Adrenal gland (tissue), 5 donors: ENCODE results near the gene NBPF19.

Experiments used
- CTCF ChIP-seq, 6 experiments: fragments of 450-650 bp in 4 of 6; fragments of 200-600 bp in 2 of 6; sonication (generic) in 1 of 6; IDR thresholded peaks; 1 replicate in 5 of 6; 2 replicates in 1 of 6; pipeline versions ENCODE4 v1.5.1 to v1.8.0; 2016 to 2021; ENCODE audit warnings: antibody characterized with exemption in 6 of 6, mild to moderate bottlenecking in 2 of 6, moderate library complexity in 1 of 6
- POLR2A ChIP-seq, 2 donors: fragments of 450-650 bp; IDR thresholded peaks; one replicate each; pipeline ENCODE4 v1.6.1; 2017; ENCODE audit warnings: antibody characterized with exemption in 2 of 2, mild to moderate bottlenecking in 2 of 2, moderate library complexity in 1 of 2
- donor health status: DM: no; HTN: no; CAD: no.

GRCh38 chr1:149558350-149558825, 83.5 kb downstream of the NBPF19 start:
- TF ChIP-seq CTCF (IDR thresholded peaks at IDR 0.05) (peak in 2 of 6 experiments; percentile 12 to 34), POLR2A (IDR thresholded peaks at IDR 0.05) (peak in 1 of 2 donors; percentile 10)
